Measurements from ENCODE around the gene DAND5. TPM values are rescaled to one million over a fixed set of nuclear protein-coding genes. Genes with fewer than 3 reads are reported as not detected.
A peak's percentile ranks its signal among the peaks of the same experiment; 100 is the strongest.

DAND5 gene
- total RNA-seq, 1 donor from 2014 or later = not detected

DNA sequence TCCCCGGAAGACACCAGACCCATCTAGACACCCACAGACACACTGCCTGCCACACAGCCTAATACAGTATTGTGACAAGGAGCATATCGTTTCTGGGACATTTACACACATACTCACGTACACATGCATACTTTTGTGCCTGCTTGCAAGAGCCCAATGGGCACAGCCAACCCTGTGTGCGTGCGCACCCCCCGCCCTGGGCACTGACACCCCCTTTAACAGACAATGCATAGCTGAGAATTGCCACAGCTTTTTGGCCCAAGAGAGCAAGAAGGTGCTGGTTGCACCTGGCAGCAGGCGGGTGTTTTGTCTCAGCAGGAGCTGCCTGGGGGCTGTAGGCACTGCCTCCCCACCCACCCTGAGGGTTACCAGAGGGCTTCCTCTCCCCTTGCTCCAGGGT is 24.2 kb downstream of the DAND5 start:
- intact Hi-C loops (cut with DNase I) = no loop called here
- H3K4me1 ChIP-seq = peaks cover 3 to 19% of the 10 kb centered on the region in 2 donors
- H3K36me3 ChIP-seq = no peaks in the 10 kb centered on the region
- H3K27me3 ChIP-seq = no peaks in the 10 kb centered on the region
- peak overlapping the region in 1 of 2 donors; percentile 18 for H3K27ac ChIP-seq
- no peaks in the 10 kb centered on the region for H3K9me3 ChIP-seq
- DNase-seq (ENCODE audit: low spot score in 2 of 2) = no peak
- no peak overlapping the region for H3K4me3 ChIP-seq
- TF ChIP-seq CTCF (IDR thresholded peaks at IDR 0.05) = no peak

DNA sequence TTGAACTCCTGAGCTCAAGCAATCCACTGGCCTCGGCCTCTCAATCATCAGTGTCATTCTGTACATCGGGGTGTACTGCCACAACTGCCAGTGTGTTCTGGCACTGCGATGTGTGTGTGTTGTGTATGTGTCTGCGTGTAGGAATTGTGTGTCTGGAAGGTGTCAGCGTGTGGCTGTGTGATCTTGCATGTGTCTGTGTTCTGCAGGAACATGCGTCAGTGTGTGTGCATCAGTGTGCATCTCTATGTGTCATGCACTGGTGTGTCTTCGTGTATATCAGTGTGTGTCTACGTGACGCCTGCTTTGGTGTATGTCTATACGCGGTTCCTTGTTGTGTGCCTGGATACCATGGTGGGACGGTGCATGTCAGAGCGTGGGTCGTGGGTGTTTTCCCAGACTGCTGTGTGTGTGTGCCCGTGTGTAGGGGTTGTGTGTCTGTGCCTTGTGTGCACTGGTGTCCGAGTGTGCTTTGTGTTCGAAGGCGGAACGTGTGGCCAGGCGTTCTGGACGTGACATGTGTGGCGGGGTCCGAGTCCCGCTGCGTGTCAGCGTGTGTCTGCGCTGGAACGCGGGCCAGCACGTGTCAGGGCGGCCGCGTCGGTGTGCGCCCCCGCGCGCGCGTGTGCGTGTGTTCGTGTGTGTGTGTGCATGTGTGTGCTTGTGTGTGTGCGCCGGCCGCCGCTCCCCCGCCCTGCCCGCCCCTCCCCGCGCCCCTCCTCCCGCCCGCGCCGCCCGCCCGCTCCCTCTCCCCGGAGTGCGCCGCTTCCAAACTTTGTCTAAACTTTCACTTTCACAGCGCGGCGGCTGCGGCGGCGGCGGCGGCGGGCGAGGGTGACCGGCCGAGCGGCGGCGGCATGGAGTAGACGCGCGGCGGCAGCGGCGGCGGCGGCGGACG is 25.6 kb downstream of the DAND5 start, which contains the start of gene NFIX:
TSS of gene NFIX (plus strand) at position 775 of the 895 bp plus-strand sequence. CDS start 363 bp downstream, outside the sequence.
- intact Hi-C loops (cut with DNase I) = loop anchor here (5.0 kb wide), 1 partner anchor 97 kb away; no protein-coding TSS in a partner anchor
- DNase-seq (ENCODE audit: low spot score in 2 of 2) = peak in 1 of 2 donors; percentile 86
- Histone ChIP-seq H3K9me3 (no peaks in the 10 kb centered on the region), H3K27ac (peak within 1 kb of the TSS; percentile 95 to 98), H3K4me1 (peaks cover 3 to 33% of the 10 kb centered on the region in 2 donors), H3K4me3 (peak within 1 kb of the TSS; percentile 92 to 97), H3K36me3 (peaks cover 0 to 10% of the 10 kb centered on the region in 2 donors), H3K27me3 (no peaks in the 10 kb centered on the region)
- TF ChIP-seq CTCF (IDR thresholded peaks at IDR 0.05) = no peak

DNA sequence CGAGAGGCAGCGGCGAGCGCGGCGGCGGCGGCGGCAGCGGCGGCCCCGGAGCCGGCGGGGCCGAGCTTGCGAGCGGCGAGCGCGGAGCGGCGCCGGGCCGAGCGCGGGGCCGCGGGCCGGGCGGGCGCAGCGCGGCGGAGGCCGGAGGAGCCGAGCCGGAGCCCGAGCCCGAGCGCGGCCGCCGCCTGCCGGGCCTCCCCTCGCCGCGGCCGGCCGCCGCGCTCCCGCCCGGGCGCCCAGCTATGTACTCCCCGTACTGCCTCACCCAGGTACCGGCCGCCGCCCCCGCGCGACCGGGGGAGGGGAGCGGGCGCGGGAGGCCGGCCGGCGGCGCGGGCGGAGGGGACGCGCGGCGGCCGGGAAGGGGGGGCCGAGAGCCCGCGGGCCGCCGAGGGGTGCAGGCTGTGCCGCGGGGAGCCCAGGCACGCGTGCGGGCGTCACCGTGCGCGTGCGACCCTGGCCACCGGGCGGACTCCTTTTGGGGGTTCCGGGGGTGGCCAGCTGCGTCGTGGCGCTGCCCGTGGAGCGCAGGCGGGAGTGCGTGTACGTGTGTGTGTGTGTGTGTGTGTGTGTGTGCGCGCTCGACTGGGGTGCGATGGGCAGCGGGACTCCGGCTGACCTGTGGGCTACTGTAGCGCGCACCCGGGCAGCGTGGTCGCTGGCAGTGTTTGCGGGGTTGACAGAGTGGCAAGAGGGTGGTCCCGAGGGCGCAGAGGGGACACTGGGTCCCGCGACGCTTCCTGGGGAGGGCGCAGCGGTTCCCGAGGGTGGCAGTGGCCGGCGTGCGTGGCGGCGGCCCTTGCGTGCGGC is 26.4 kb downstream of the DAND5 start:
- Histone ChIP-seq H3K36me3 (peaks cover 0 to 10% of the 10 kb centered on the region in 2 donors), H3K27me3 (no peaks in the 10 kb centered on the region), H3K9me3 (no peaks in the 10 kb centered on the region), H3K4me1 (peaks cover 3 to 41% of the 10 kb centered on the region in 2 donors), H3K27ac (peak overlapping the region; percentile 95 to 98), H3K4me3 (peak overlapping the region; percentile 92 to 97)
- no peak for TF ChIP-seq CTCF (IDR thresholded peaks at IDR 0.05)
- peak in 1 of 2 donors; percentile 72 for DNase-seq (ENCODE audit: low spot score in 2 of 2)
- intact Hi-C loops (cut with DNase I) = loop anchor here (2.0 to 5.0 kb wide), 2 partner anchors 33 to 96 kb away; no protein-coding TSS in a partner anchor

GRCh38 chr19:12996406-12997094 is 27.2 kb downstream of the DAND5 start:
- Histone ChIP-seq H3K4me1 (peaks cover 6 to 49% of the 10 kb centered on the region in 2 donors), H3K4me3 (peak overlapping the region; percentile 92 to 97), H3K36me3 (peaks cover 0 to 10% of the 10 kb centered on the region in 2 donors), H3K27ac (peak overlapping the region; percentile 95 to 98), H3K9me3 (no peaks in the 10 kb centered on the region), H3K27me3 (no peaks in the 10 kb centered on the region)
- TF ChIP-seq CTCF (IDR thresholded peaks at IDR 0.05) = peak in 1 of 3 experiments; percentile 16
- intact Hi-C loops (cut with DNase I) = loop anchor here (2.0 to 5.0 kb wide), 2 partner anchors 32 to 96 kb away; no protein-coding TSS in a partner anchor
- peak in 1 of 2 donors; percentile 70 for DNase-seq (ENCODE audit: low spot score in 2 of 2)
